Femur (tissue), 1 donor: ENCODE measurements around the gene SPIRE2.

Experiments
- DNase-seq: peaks from one replicate; pipeline ENCODE4 v3.0.0-alpha.2; 2017

The SPIRE2 gene

DNA sequence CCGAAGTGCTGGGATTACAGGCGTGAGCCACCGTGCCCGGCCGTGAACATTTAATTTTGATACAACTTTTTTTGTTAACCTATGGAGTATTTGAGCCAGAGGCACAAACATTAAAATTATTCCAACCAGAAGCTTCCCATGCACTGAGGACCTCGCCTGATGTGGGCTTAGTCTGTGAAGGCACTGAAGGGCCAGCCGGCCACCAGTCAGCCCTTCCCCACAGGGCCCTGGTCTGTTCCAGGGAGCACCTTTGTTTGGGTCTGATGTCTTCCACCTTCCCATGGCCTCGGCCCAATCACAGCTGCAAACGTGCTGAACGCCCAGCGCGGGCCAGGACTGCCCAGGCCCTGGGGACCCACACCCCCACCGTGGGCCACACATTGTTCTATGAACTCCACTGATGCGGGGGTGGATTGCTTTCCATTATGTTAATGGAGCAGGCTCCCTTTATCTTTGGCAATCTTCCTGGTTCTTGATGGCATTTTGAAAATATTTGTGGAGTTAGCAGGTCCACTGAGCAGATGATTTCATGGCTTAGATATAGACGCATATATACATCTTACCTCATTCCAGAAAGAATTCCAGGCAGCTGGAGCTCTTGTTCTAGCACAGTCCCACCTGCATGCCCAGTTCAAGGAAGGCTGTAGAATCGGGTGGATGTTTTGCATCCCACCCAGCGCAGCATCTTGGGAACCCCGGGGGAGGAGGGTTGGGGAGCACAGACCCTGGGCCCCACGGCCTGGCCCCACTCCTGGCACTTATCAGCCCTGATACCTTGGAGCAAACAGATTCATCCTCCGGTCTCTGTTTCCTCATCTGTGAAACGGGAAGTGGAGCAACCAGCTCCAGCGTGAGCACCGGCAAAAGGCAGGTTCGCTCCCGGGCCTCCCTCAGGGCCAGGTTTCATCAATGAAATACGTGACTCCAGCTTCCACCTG, 14.5 kb downstream of the SPIRE2 start:
- no peak for DNase-seq

GRCh38 chr16:89843409-89844350, 15.4 kb downstream of the SPIRE2 start:
- DNase-seq = no peak

DNA sequence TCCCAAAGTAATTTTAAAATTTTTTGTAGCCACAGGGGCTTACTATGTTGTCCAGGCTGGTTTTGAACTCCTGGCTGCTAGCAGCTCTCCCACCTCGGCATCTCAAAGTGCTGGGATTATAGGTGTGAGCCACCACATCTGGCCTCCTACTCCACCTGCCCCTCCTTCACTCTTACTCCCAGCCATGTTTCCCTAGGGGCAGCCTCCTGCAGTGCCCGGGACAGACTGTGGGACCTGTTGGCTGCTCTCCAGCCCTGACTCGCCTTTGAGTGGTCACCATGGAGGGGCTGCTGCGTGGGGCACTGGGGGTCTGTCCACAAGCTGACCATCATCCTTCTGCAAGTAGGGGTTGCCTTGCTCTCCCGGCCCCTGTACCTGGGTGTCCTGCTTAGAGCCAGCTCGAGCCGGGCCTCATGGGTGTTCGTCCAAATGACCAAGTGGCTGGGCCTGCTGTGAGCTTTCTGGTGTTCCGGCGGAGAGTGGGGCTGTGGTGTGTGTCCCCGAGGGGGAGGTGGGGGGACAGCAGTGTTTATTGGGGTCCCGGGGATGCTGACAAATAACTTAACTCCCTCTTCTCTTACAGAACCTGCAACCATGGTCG, 16.6 kb downstream of the SPIRE2 start:
- DNase-seq = no peak

DNA sequence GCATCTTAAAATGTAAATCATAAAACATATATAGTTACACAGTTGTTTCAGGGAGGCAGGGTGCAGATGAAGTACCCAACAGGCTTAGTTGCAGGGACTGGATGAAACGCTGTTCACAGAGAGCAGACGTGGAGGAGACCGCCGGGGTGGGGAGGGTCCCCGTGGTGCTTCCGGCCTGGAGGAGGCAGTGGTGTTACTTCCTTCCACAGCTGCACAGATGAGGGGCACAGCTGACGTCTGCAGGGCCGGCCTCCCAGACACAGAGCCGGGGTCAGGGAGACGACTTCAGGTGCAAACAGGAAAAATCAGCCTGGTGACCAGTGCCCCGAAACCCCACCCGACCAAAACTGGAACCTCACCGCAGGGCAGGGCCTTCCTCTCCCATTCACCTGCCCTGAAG, 17.1 kb downstream of the SPIRE2 start:
- DNase-seq = no peak

GRCh38 chr16:89847051-89847939, 19.0 kb downstream of the SPIRE2 start:
- no peak for DNase-seq

- DNase-seq = no peak
Observed at GRCh38 chr16:89847940-89848297, 19.6 kb downstream of the SPIRE2 start.

DNA sequence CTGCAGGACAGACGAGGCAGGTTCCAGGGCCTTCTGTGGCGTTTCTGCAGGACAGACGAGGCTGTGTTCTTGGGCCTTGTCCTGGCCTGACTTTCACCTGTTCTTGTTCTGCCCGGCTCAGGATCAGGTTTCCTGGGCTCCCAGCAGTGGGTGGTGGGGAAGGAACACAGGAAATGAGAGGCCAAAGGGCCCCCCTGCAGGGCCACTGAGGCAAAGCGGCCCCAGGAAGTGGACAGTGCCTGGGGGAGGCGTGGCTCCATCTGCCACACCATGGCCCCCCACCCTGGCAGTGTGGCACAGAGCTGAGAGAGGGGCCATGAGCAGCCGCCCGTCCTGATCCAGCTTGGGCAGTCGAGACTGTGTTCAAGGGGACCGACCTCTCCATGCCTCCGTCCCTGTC, 20.7 kb downstream of the SPIRE2 start:
- no peak for DNase-seq

DNA sequence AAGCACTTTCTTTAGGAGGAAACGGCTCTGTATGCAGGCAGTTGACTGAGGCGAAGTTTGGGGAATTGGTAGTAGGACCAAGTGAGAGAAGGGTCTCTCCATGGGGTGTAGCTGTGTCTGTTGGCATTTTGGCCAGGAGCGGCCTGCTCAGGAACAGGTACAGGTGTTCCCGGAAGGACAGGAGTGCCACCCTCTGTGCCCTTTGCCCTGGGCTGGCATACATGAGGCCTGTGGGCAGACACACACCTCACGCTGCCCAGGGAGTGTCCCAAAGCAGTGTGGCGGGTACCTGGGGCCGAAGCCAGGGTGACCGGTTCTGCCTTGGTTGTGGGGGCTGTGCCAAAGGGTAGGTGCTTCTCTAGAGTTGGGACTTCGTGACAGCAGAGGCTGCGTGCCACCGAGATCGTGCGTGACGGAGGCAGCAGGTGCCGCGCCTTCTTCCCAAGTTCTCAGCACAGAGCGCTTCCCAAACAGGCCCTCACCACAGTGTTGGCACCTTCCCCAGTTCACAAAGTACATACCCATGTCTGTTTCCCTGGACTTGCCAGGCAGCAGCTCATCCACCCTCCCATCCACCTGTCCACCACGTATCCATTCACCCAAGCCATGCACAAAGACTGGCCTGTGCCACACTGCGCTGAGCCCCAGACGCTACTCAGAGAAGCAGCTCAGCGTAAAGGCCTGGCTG, 25.2 kb downstream of the SPIRE2 start:
- DNase-seq = no peak

- DNase-seq = no peak
Observed at GRCh38 chr16:89855301-89855945, 27.1 kb downstream of the SPIRE2 start.

DNA sequence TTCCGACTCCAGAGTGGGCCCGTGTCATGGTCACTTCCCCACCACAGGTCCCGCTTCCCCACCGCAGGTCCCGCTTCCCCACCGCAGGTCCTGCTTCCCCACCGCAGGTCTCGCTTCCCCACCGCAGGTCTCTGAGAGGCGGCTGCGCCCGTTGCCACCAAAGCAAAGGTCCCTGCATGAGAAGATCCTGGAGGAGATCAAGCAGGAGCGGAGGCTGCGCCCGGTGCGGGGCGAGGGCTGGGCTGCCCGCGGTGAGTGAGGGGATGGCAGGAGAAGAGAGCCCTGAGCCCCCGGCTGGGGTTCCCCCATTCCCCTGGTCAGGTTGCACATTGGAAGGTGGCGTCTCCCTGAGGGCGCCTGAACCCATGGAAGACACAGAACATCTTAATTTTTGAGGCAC, 27.7 kb downstream of the SPIRE2 start:
- DNase-seq = no peak

DNA sequence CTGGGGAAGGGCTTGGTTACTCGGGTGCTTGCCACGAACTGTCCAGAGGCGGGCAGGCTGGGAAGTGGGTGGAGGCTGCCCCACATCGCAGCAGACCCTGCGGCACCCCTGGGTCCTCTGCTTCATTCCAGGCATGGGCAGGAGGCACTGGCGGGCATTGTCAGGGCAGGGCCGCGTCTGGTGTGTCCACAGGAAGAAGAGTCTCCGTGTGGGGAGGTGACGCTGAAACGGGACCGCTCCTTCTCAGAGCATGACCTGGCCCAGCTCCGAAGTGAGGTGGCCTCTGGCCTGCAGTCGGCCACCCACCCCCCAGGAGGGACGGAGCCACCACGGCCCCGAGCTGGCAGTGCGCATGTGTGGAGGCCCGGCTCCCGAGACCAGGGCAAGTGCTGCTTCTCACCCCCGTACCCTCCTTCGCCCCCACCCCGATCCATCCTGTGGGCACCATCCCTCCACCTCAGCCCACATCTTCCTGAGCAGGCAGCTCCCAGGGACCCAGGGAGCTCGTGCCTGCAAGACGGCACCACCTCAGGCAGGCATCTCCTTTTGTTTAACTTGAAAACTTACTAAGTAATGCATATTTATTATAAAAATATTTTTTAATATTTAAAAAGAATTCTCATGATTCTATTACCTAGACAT, 30.8 kb downstream of the SPIRE2 start:
- no peak for DNase-seq

DNA sequence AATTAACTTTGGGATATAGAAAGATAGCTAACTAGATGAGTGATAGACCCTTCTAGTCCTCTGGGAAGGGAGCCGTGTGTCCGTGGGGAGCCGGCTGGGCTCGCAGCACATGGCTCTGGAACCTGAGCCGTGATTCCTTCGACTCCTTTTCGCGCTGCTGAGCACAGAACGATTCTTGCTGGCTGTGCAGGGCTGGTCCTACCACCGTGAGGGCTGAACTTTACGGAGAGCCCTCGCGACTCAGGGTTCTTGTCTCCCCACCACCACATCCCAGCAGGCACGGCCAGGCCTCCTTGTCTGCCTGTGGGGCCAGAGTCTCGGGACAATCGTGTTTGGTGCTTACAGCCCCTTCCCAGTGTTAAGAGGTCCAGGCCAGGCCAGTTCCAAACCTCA, 31.3 kb downstream of the SPIRE2 start:
- no peak for DNase-seq

DNA sequence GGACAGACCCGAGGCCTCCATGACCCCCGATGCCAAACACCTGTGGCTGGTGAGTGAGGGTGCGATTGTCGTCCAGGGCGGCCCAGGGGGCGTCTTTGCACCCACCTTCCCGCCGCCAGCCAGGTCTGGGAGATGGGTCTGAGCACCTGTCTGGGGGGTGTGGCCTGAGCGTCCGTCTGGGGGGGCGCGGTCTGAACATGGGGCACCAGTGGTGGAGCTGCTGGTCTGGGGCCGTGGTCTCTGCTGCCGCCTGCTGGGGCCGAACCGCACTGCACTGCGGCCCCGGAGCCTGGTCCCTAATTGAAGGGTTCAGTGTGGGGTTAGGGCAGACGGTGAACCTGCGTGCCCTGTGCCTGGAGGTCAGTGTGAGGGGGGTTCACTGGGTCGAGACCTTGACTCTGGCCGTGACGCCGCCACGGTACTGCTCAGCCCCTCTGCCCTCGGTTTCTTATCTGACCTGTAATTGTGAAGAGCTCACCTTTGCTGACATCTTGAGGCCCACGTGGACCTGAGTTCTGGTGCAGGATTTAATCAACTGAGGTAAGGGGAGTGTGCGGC, 32.6 kb downstream of the SPIRE2 start:
- DNase-seq = peak; percentile 66

DNA sequence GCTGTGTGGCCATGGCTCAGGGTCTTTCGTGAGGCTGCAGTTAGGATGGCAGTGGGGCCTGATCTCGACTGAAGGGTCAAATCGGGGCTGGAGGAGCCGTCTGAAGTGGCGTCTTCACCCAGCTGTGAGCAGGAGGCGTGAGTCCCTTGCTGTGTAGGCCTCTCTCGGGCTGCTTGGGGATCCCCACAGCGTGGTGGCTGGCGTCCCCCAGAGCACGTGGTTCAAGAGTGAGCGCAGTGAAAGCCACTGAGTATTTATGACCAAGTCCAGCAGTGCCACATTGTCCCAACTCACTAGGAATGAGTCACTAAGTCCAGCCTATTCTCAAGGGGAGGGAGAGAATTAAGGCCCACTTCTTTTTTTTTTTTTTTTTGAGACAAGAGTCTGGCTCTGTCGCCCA, 33.4 kb downstream of the SPIRE2 start:
- DNase-seq = no peak

GRCh38 chr16:89862732-89863131, 34.5 kb downstream of the SPIRE2 start:
- no peak for DNase-seq

GRCh38 chr16:89863741-89864526, 35.7 kb downstream of the SPIRE2 start:
- DNase-seq = no peak

- no peak for DNase-seq
Observed at GRCh38 chr16:89864527-89864820, 36.2 kb downstream of the SPIRE2 start.

- DNase-seq = no peak
Observed at GRCh38 chr16:89867918-89868317, 39.6 kb downstream of the SPIRE2 start.

GRCh38 chr16:89869911-89870310, 41.6 kb downstream of the SPIRE2 start:
- DNase-seq = no peak

GRCh38 chr16:89870440-89870839, 42.2 kb downstream of the SPIRE2 start:
- DNase-seq = no peak
